ENCODE measurements around the gene ZNF41.

DNA sequence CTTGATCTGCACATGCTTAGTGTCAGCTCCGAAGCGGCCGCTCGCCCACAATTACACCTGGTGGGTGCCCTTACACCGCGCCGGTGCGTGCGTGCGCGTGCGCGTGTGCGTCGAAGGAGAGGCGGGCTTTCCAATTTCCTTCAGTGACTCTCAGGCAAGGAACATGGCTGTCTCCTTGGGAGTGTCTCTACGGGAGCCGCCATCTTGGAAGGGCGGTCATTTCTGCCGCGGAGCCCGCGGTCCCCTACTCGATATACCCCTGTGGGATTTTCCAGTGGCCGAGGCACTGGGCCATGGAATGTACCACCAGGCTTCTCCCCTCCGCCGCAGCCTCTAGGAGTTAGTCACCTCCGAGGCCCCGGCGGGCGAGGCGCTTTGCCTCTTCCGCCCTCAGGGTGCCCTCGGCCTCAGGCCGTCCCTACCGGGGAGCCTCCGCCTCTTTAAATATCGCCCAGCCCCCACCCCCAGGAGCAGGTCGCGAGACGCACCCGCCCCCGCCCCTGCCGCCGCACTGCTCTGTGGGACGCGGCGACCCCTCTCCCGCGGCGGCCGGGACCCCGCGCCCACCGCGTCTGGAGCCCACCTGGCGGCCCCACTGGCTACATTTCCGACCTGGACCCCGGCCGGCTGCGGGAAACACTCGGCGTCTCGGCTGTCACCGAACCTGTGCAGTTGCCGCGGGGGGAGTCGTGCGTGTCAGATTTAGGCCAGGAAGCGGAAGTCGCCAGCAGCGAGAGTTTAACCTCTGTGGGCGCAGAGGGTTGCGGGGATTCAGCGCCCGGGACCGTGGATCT, at the start of gene ZNF41:
- TF ChIP-seq POLR2A (IDR thresholded peaks at IDR 0.05) (peak in 1 of 2 donors; percentile 39), POLR2AphosphoS5 (IDR thresholded peaks at IDR 0.05) (peak in 2 of 3 donors; percentile 33 to 50)
